Esophagus squamous epithelium (tissue), 4 donors: ENCODE measurements around the gene GREB1L.

Source experiments
- CTCF ChIP-seq, 6 experiments: fragments of 450-650 bp in 4 of 6; fragments of 200-600 bp in 2 of 6; sonication (generic) in 2 of 6; IDR thresholded peaks; one replicate each; pipeline ENCODE4 v1.5.1; 2016 to 2019; ENCODE audit warnings: antibody characterized with exemption in 6 of 6, mild to moderate bottlenecking in 4 of 6, moderate library complexity in 4 of 6
- POLR2A ChIP-seq, 4 donors: fragments of 450-650 bp; IDR thresholded peaks; one replicate each; pipeline ENCODE4 v1.6.1; 2017; ENCODE audit warnings: antibody characterized with exemption in 4 of 4, mild to moderate bottlenecking in 4 of 4, moderate library complexity in 3 of 4

- TF ChIP-seq CTCF (IDR thresholded peaks at IDR 0.05) (no peak), POLR2A (IDR thresholded peaks at IDR 0.05) (no peak)
Measured at GRCh38 chr18:21526463-21526862, 284.4 kb downstream of the GREB1L start.
